ENCODE measurements around the gene GPR17. TPM values are rescaled to one million over a fixed set of nuclear protein-coding genes. Genes with fewer than 3 reads are reported as not detected.

The GPR17 gene
- total RNA-seq, 1 donor from 2014 or later: 0.25 TPM

DNA sequence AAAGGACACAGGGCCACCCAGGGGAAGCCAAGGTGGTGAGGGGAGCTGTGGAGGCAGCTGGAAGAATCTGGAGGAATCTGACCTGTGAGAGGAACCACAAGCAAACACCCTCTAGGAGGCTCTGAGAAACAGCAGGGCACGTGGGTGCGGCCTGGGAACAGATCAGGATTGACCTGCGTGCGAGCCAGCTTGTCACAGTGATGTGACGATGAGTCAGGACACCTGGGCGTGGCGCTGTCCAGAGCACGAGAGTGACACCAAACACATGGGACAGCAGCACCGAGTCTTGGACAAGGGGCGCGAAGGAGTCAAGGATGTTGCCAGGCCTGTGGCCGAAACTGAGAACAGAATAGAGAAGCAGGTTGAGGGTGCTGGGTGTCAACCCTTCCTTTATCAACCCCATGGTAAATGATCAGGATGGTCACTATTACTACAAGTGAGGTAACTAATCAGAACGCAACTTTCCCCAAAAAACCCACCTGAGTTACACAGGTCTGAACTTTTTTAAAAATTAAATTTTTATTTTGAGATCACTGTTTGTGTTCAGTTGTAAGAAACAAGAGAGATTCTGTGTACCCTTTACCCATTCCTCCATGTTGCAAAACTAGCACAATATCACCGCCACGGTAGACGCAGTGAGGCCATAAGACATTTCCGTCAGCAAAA, 54.7 kb downstream of the GPR17 start:
- DNase-seq (peak; percentile 68), ATAC-seq (peak; percentile 26)
- intact Hi-C loops (cut with micrococcal nuclease): no loop called here

GRCh38 chr2:127701193-127701650, 55.3 kb downstream of the GPR17 start, which contains the start of gene SFT2D3:
SFT2D3 (plus strand) TSS chr2:127701497; CDS start chr2:127701529, 32 bp downstream.
- ATAC-seq: peak; percentile 92
- intact Hi-C loops (cut with micrococcal nuclease): no loop called here
- DNase-seq: peak; percentile 94

- intact Hi-C loops (cut with micrococcal nuclease): no loop called here
- DNase-seq (peak; percentile 89), ATAC-seq (peak; percentile 65)
Measured at GRCh38 chr2:127701651-127702394, 55.9 kb downstream of the GPR17 start.

Other genes starting within 250 kb of the GPR17 start
- gene PROC, start 227.7 kb upstream of the GPR17 start, total RNA-seq: not detected
- gene IWS1, start 119.7 kb upstream of the GPR17 start, total RNA-seq: 58.1 TPM
- 0.42 TPM for gene MYO7B, start 110.5 kb upstream of the GPR17 start, total RNA-seq
- gene LIMS2, start 29.4 kb downstream of the GPR17 start, total RNA-seq: 274 TPM
- 3.1 TPM for gene SFT2D3, start 55.3 kb downstream of the GPR17 start, total RNA-seq
- 45.2 TPM for gene WDR33, start 165.0 kb downstream of the GPR17 start, total RNA-seq
- 24.8 TPM for gene POLR2D, start 212.0 kb downstream of the GPR17 start, total RNA-seq
- 9.8 TPM for gene AMMECR1L, start 239.8 kb downstream of the GPR17 start, total RNA-seq